ENCODE measurements around the gene EGR1. TPM values are rescaled to one million over a fixed set of nuclear protein-coding genes. Genes with fewer than 3 reads are reported as not detected.

The EGR1 gene
- total RNA-seq, 6 donors from 2014 or later = 14.7 to 222 (median 64.2) TPM

DNA sequence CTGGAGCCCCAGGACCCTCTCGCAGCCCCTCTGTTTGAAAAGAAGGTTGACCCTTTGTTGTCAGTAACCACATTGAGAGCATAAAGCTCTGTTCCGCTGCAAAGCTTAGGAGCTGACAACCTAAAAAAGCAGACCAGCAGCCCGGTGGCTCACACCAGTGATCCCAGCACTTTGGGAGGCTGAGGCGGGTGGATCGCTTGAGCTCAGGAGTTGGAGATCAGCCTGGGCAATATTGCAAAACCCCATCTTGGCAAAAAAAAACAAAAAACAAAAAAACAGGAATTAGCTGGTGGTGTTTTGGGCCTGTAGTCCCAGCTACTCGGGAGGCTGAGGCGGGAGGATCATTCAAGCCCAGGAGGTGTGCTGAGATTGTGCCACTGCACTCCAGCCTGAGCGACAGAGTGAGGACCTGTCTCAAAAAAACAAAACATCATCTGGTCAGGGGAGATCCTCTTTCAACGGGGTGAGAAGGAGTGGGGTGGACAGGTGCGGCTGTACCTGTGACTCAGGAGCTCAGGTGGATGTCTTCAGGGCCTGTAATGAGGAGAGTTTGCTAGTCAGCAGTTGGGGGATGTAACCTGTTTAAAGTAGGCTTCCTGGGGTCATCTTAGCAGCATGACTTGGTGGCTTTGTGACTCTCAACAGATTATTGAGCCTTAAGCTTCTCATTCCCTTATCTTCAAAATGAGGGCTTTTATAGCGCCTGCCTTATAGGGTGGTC, 27.1 kb upstream of the EGR1 start:
- TF ChIP-seq EP300 (IDR thresholded peaks at IDR 0.05) (no peak), POLR2AphosphoS5 (IDR thresholded peaks at IDR 0.05) (no peak), POLR2A (IDR thresholded peaks at IDR 0.05) (no peak)
- TF ChIP-seq, protein P1, sequence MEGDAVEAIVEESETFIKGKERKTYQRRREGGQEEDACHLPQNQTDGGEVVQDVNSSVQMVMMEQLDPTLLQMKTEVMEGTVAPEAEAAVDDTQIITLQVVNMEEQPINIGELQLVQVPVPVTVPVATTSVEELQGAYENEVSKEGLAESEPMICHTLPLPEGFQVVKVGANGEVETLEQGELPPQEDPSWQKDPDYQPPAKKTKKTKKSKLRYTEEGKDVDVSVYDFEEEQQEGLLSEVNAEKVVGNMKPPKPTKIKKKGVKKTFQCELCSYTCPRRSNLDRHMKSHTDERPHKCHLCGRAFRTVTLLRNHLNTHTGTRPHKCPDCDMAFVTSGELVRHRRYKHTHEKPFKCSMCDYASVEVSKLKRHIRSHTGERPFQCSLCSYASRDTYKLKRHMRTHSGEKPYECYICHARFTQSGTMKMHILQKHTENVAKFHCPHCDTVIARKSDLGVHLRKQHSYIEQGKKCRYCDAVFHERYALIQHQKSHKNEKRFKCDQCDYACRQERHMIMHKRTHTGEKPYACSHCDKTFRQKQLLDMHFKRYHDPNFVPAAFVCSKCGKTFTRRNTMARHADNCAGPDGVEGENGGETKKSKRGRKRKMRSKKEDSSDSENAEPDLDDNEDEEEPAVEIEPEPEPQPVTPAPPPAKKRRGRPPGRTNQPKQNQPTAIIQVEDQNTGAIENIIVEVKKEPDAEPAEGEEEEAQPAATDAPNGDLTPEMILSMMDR (IDR thresholded peaks at IDR 0.05) = no peak
- 78 to 80% methylated on average over 11 of the region's 11 CpGs for WGBS, 2 donors
- no peak for DNase-seq

DNA sequence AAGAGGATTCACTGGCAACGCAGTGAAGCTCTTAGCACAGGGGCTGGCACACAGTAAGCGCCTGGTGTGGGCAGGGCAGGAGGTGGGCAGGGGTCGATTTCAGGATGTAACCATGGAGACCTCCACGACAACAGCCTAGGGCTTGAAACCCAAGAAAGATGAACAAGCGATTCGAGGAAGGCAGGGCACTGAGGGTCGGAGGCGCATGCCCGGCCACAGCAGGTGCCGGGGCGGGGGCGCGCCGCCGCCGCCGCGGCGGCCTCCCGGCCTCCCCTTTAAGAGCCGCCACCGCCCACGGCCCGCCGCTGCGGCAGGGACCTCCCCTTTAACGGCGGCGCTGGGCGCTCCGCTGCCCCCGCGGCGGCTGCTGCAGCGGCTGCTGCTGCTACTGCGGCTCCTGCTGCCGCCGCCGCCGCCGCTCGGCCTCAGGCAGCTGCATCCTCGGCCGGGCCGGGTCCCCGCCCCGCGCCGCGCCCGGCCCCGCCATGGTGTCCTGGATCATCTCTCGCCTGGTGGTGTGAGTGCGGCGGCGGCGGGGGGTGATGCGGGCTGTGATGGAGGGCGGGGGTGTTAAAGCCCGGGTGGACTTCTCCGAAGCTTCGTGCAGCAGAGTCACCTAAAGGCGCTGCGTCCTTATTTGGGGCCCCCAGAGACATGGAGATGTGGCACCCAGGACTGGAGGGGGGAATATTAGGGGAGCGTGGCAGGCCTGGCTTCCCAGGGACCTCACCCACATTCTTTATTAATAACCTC, 26.4 kb upstream of the EGR1 start, which contains the start of gene REEP2:
Gene REEP2, plus strand, starts transcription at position 334 of the 753 bp plus-strand sequence. Its CDS starts 152 bp downstream, at position 486.
- no peaks in the 10 kb centered on the region for H3K27me3 ChIP-seq
- peak within 1 kb of the TSS in 1 of 4 donors; percentile 7 for H3K27ac ChIP-seq
- ATAC-seq (ENCODE audit: low FRiP score in 2 of 2) (peak; percentile 42 to 82), DNase-seq (peak; percentile 35 to 91)
- H3K36me3 ChIP-seq = peaks cover 16 to 30% (median 26%) of the 10 kb centered on the region in 4 donors
- peak within 1 kb of the TSS; percentile 11 to 50 (median 42) for H3K4me3 ChIP-seq
- no peaks in the 10 kb centered on the region for H3K9me3 ChIP-seq
- peaks cover 10 to 19% (median 15%) of the 10 kb centered on the region in 4 donors for H3K4me1 ChIP-seq
- TF ChIP-seq POLR2AphosphoS5 (IDR thresholded peaks at IDR 0.05) (no peak), POLR2A (IDR thresholded peaks at IDR 0.05) (no peak), EP300 (IDR thresholded peaks at IDR 0.05) (no peak)
- TF ChIP-seq, protein P1 (IDR thresholded peaks at IDR 0.05) = peak in 2 of 6 experiments; percentile 19 to 30
- WGBS, 2 donors = 5 to 17% methylated on average over 6 to 15 of the region's 65 CpGs

More for the DNA sequence above, 27.1 kb upstream of the EGR1 start:
- peak overlapping the region in 3 of 4 donors; percentile 37 to 50 (median 47) for H3K4me3 ChIP-seq
- H3K4me1 ChIP-seq = peaks cover 10 to 19% (median 15%) of the 10 kb centered on the region in 4 donors
- no peak for ATAC-seq (ENCODE audit: low FRiP score in 2 of 2)
- peaks cover 22 to 37% (median 33%) of the 10 kb centered on the region in 4 donors for H3K36me3 ChIP-seq
- H3K27ac ChIP-seq = peak overlapping the region in 1 of 4 donors; percentile 7
- H3K9me3 ChIP-seq = no peaks in the 10 kb centered on the region
- no peaks in the 10 kb centered on the region for H3K27me3 ChIP-seq

DNA sequence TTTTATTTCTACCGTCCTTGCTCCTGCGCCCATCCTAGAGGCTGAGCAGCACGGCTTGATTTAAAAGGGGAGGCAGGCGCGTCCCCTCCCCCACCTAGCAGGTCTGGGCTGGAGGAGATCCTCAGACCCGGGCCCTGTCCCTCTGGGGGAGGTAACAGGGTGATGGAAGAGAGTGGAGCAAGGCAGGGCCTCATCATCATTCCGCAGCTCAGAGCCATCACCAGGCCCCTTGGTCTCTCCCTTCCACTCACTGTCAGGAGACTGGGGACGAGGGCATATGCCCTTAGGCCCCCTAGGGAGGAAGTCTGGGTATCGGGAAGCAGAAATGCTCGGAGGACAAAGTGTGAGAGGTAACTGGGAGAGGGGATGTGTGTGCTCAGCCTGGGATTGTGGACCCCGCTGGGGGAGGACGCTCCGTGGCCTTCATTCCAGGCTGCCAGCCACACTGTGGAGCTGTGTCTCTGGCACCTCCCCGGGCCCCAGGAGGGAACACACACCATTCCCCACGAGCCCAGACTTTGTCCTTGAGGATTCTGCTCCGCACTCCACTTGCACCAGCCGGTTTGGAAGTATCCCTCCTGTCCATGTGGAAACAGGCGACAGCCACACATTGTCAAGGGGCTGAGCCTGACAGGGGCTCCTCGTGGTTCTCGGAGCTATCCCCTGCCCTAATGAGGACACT, 25.7 kb upstream of the EGR1 start:
- H3K9me3 ChIP-seq = no peaks in the 10 kb centered on the region
- H3K36me3 ChIP-seq = peaks cover 12 to 22% (median 19%) of the 10 kb centered on the region in 4 donors
- H3K27me3 ChIP-seq = no peaks in the 10 kb centered on the region
- DNase-seq (no peak), ATAC-seq (ENCODE audit: low FRiP score in 2 of 2) (peak in 1 of 2 donors; percentile 35)
- TF ChIP-seq POLR2A (IDR thresholded peaks at IDR 0.05) = no peak
- TF ChIP-seq POLR2AphosphoS5 (IDR thresholded peaks at IDR 0.05) = no peak
- TF ChIP-seq, protein P1 (IDR thresholded peaks at IDR 0.05) = no peak
- TF ChIP-seq EP300 (IDR thresholded peaks at IDR 0.05) = no peak
- H3K4me3 ChIP-seq = peak overlapping the region in 3 of 4 donors; percentile 37 to 50 (median 47)
- 51 to 59% methylated on average over 17 to 18 of the region's 20 CpGs for WGBS, 2 donors
- H3K27ac ChIP-seq = no peak overlapping the region
- H3K4me1 ChIP-seq = peaks cover 10 to 19% (median 15%) of the 10 kb centered on the region in 4 donors

DNA sequence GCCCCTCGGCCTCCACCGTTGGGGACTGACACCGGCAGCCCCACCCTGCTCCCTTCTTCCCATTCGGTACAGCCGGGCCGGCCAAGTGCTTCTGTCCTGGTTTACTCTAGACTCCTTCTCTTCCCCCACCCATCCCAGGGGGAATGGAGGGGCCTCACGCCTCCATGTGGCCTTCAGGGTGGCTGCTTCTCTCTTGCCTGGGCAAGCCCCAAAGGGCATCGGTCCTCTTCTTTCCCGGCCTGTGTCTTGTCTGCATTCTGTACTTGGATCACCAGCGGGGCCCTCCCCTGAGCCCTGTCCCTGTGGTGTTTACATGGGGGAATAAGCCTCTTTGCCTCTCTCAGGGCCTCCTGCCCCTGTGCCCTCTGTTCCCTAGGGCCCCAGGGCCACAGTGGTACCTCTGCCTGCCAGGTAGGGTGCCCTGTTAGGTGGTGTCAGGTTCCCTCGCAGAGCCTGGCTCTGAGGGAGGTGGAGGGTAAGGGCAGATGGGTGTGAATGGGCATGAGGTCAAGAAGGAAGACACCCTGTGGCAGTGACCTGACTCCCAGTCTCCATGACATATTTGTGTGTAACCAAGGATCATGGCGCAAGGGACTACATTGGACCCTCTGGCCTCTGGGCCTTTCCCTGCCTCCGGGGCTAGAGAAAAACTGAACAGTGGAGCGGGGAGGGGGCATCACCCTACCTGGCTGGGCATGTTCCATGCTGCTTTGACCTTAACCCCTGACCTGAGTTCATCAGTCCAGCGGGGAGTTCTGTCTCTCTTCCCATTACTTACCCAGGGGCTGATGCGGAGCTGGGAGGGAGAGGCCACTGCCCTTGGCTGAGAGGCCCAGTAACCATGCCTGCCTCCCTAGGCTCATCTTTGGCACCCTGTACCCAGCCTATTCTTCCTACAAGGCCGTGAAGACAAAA, 24.9 kb upstream of the EGR1 start:
- H3K4me1 ChIP-seq = peaks cover 10 to 19% (median 15%) of the 10 kb centered on the region in 4 donors
- no peak overlapping the region for H3K4me3 ChIP-seq
- WGBS, 2 donors = 83 to 87% methylated on average over 17 of the region's 17 CpGs
- TF ChIP-seq POLR2A (IDR thresholded peaks at IDR 0.05) = no peak
- TF ChIP-seq, protein P1 (IDR thresholded peaks at IDR 0.05) = no peak
- H3K27me3 ChIP-seq = no peaks in the 10 kb centered on the region
- peak in 1 of 2 donors; percentile 8 for ATAC-seq (ENCODE audit: low FRiP score in 2 of 2)
- peaks cover 6 to 14% (median 11%) of the 10 kb centered on the region in 4 donors for H3K36me3 ChIP-seq
- no peaks in the 10 kb centered on the region for H3K9me3 ChIP-seq
- DNase-seq = no peak
- H3K27ac ChIP-seq = no peak overlapping the region
